ENCODE results near the gene CISD1.
A peak's percentile ranks its signal among the peaks of the same experiment; 100 is the strongest.

CISD1 gene

DNA sequence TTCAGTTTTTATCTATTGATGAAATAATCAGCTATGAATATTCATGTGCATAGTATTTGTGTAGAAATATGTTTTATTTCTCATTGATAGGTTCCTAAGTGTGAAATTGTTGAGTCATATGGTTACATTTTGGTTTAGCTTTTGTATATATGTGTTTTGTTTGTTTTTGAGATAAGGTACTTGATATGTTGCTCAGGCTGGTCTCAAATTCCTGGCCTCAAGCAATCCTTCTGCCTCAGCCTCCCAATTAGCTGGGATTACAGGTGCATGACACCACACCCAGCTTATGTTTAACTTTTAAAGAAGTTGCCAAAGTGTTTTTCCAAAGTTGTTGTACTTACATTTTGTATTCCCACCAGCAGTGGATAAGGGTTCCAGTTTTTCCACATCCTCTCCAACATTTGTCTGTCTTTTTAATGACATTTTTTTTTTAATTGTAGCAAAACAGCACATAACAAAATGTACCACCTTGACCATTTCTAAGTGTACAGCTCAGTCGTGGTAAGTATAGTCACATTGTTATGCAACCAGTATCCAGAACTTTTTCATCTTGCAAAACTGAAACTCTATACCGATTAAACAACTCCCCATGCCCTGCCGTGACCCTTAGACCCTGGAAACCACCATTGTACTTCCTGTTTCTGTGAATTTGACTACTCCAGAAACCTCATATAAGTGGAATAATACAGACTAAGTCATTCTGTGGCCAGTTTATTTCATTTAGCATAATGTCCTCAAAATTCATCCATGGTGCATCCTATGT is 53.3 kb downstream of the CISD1 start:
- FAIRE-seq = peak; percentile 68
- TF ChIP-seq POLR2A (IDR thresholded peaks at IDR 0.05; ENCODE audit: low read depth, low read length) (no peak), TAF1 (IDR thresholded peaks at IDR 0.05; ENCODE audit: low read depth, low read length) (no peak), SPI1 (IDR thresholded peaks at IDR 0.05; ENCODE audit: low read depth, low read length) (peak; percentile 52; the same call in 1 of the 2 replicates), PAX5 (IDR thresholded peaks at IDR 0.05; ENCODE audit: insufficient read depth, low read length, severe bottlenecking) (no peak)
- DNase-seq (ENCODE audit: insufficient read length, low spot score) = no peak

DNA sequence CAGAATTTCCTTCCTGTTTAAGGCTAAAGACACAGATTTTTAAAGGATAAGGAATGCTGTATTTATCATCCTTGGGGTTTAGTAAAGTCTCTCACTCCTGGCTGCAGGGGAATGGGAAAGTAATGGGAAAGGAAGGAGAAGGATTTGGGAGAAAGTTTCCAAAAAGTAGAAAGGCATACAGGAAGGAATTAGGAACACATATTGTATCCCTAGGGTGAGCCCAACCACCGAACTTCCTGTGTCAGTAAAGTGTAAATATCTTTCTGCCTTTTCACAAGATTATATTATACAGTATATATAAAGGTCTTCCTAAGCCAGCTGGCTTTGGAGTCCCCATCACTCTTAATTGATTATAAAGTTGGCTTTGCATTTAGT is 53.9 kb downstream of the CISD1 start:
- TF ChIP-seq PAX5 (IDR thresholded peaks at IDR 0.05; ENCODE audit: insufficient read depth, low read length, severe bottlenecking) (no peak), POLR2AphosphoS5 (IDR thresholded peaks at IDR 0.05; ENCODE audit: low read depth, low read length) (no peak)
- FAIRE-seq (no peak), DNase-seq (ENCODE audit: insufficient read length, low spot score) (no peak)

DNA sequence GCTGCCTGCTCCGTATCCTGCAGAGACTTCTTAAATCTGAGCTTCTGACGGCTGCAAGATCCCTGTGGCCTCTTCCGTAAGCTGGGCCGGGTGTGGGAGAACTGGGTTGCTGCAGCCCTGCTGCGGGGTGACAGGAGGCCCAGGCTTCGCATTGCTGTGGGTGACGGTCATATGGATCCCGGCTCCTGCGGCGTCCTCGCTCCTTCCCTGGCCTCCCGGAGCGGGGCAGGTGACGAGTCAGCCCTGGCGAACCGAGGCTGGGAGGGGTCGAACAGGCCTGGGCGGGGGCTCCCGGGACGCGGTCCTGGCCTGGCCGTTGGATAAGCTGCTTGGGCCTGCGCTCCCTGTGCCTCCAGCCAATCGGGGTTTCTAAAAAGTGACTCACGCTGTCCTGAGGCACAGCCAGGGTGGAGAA is 58.0 kb downstream of the CISD1 start:
- TF ChIP-seq POLR2A (IDR thresholded peaks at IDR 0.05; ENCODE audit: low read depth, low read length) = no peak
- TF ChIP-seq SPI1 (IDR thresholded peaks at IDR 0.05; ENCODE audit: low read depth, low read length) = no peak
- TF ChIP-seq POU2F2 (IDR thresholded peaks at IDR 0.05; ENCODE audit: low read depth, low read length) = no peak
- TF ChIP-seq POLR2AphosphoS5 (IDR thresholded peaks at IDR 0.05; ENCODE audit: low read depth, low read length) = no peak
- TF ChIP-seq TAF1 (IDR thresholded peaks at IDR 0.05; ENCODE audit: low read depth, low read length) = no peak
- no peak for DNase-seq (ENCODE audit: insufficient read length, low spot score)
- no peak for FAIRE-seq

DNA sequence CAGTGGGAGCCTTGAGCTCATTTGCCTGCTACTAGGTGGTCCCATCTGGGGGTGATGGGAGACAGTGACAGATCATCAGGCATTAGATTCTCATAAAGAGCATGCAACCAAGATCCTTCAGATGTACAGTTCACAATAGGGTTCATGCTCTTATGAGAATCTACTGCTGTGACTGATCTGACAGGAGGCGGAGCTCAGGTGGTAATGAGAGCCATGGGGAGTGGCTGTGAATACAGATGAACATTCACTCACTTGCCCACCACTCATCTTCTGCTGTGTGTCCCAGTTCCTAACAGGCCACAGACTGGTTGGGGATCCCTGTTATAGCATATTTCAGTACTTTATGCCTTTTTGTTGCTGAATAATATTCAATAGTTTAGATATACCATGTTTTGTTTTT is 59.3 kb downstream of the CISD1 start:
- DNase-seq (ENCODE audit: insufficient read length, low spot score) (no peak), FAIRE-seq (no peak)
- no peak for TF ChIP-seq POU2F2 (IDR thresholded peaks at IDR 0.05; ENCODE audit: low read depth, low read length)
- no peak for TF ChIP-seq POLR2AphosphoS5 (IDR thresholded peaks at IDR 0.05; ENCODE audit: low read depth, low read length)
- TF ChIP-seq SPI1 (IDR thresholded peaks at IDR 0.05; ENCODE audit: low read depth, low read length) = no peak
- no peak for TF ChIP-seq POLR2A (IDR thresholded peaks at IDR 0.05; ENCODE audit: low read depth, low read length)
- TF ChIP-seq TAF1 (IDR thresholded peaks at IDR 0.05; ENCODE audit: low read depth, low read length) = no peak
- TF ChIP-seq PAX5 (IDR thresholded peaks at IDR 0.05; ENCODE audit: insufficient read depth, low read length, severe bottlenecking) = no peak

DNA sequence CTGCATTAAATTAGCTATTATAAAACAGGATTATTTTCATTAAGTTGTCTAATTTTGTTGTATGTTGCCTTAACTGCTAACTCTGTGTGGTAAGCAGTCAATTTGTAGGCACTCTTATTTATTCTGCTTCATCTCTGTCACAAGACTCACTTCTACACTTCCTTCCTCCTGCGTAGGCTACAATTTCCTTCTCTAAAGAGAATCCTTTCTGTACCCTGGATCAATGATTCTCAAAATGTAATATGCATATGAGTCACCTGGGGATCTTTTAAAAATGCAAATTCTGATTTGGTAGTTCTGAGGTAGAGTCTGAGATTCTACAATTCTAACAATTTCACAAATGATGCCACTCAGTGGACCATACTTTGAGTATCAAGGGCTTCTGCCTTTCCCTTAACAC is 61.5 kb downstream of the CISD1 start:
- no peak for TF ChIP-seq SPI1 (IDR thresholded peaks at IDR 0.05; ENCODE audit: low read depth, low read length)
- TF ChIP-seq PAX5 (IDR thresholded peaks at IDR 0.05; ENCODE audit: insufficient read depth, low read length, severe bottlenecking) = no peak
- TF ChIP-seq POU2F2 (IDR thresholded peaks at IDR 0.05; ENCODE audit: low read depth, low read length) = no peak
- DNase-seq (ENCODE audit: insufficient read length, low spot score) (no peak), FAIRE-seq (no peak)

DNA sequence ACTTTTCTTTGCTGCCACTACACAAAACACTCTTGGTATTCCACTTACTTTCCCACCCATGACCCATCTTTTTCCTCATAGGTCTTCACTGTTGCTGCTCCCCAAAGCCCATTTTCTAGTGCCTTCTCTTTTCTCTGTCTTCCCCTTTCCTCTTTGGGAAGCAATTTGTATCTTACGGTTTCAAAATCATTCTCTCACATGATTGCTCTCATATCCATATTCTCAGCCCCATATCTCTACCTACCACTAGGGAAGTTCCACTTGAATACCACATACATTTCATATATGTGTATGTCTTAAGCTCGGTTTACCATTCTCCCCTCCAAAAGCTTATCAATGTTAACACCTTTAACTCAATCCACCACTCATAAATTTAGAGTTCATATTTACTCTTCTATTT is 62.7 kb downstream of the CISD1 start:
- FAIRE-seq (no peak), DNase-seq (ENCODE audit: insufficient read length, low spot score) (no peak)
- TF ChIP-seq POLR2AphosphoS5 (IDR thresholded peaks at IDR 0.05; ENCODE audit: low read depth, low read length) (no peak), SPI1 (IDR thresholded peaks at IDR 0.05; ENCODE audit: low read depth, low read length) (no peak), POLR2A (IDR thresholded peaks at IDR 0.05; ENCODE audit: low read depth, low read length) (no peak), TAF1 (IDR thresholded peaks at IDR 0.05; ENCODE audit: low read depth, low read length) (no peak), POU2F2 (IDR thresholded peaks at IDR 0.05; ENCODE audit: low read depth, low read length) (no peak), PAX5 (IDR thresholded peaks at IDR 0.05; ENCODE audit: insufficient read depth, low read length, severe bottlenecking) (no peak)

DNA sequence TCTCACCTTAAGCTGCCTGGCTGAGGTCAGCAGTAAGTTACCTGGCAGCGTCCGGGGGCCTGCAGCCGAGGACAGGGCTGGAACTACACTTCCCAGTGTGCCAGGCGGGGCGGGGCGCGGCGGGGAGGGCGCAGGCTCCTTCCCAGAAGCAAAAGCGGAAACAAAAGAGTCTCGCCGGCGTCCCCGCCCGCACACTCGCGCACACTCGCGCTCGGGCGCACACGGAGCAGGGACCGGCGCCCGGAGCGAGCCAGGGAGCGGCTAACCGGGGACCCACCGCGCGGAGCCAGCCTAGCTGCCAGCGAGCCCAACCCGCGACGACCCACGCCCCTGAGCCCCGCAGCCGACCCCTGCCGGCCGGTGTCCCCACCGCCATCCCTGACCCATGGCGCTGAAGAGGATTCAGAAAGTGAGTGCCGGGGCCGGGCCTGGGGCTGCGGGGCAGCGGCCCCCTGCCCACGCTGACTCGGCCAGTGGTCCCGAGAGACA is 65.9 kb downstream of the CISD1 start, which contains the start of gene UBE2D1:
Gene UBE2D1 (plus strand): TSS at position 190 of the 489 bp plus-strand sequence. CDS start 196 bp downstream, at position 386.
- peak; percentile 90 for FAIRE-seq
- TF ChIP-seq SPI1 (IDR thresholded peaks at IDR 0.05; ENCODE audit: low read depth, low read length) = no peak
- TF ChIP-seq TAF1 (IDR thresholded peaks at IDR 0.05; ENCODE audit: low read depth, low read length) = peak; percentile 87
- peak; percentile 87 for TF ChIP-seq POLR2A (IDR thresholded peaks at IDR 0.05; ENCODE audit: low read depth, low read length)
- peak; percentile 44 for TF ChIP-seq PAX5 (IDR thresholded peaks at IDR 0.05; ENCODE audit: insufficient read depth, low read length, severe bottlenecking)
- peak; percentile 81 for TF ChIP-seq POLR2AphosphoS5 (IDR thresholded peaks at IDR 0.05; ENCODE audit: low read depth, low read length)
- TF ChIP-seq POU2F2 (IDR thresholded peaks at IDR 0.05; ENCODE audit: low read depth, low read length) = no peak
- peak; percentile 75 for DNase-seq (ENCODE audit: insufficient read length, low spot score)

DNA sequence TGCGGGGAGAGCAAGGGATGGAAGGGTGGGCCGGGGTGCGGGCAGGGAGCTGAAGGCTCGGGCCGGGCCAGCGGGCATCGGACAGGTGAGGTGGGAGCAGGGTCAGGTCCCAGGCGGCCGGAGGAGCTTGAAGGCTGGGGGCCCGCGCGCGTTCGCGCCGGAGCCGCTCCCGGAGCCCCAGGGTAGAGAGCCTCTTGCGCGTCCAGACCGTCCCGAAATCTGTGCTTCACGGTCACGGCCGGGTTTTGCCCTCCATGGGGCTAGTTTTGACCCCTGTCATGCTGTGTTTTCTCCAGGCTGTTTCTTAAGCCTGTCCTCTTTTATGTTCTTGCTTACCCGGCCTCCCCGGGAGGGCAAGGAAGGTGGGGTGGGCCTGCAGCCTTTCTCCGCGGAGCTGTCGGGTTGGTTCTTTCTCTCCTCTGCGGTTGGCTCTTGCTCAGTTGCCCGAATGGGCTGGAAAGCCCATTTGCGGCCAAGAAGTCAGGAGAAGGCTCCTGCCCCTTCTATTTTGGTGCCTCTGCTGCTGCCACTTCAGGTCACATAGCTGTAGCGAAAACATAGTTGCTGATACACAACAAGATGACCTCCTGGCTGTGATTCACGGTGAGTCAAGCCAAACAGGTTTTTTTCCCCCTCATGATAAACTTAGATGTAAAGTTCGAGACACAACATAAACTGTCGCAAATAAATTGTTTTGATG is 66.5 kb downstream of the CISD1 start:
- TF ChIP-seq SPI1 (IDR thresholded peaks at IDR 0.05; ENCODE audit: low read depth, low read length) (no peak), POLR2AphosphoS5 (IDR thresholded peaks at IDR 0.05; ENCODE audit: low read depth, low read length) (no peak), PAX5 (IDR thresholded peaks at IDR 0.05; ENCODE audit: insufficient read depth, low read length, severe bottlenecking) (no peak), TAF1 (IDR thresholded peaks at IDR 0.05; ENCODE audit: low read depth, low read length) (no peak), POLR2A (IDR thresholded peaks at IDR 0.05; ENCODE audit: low read depth, low read length) (no peak), POU2F2 (IDR thresholded peaks at IDR 0.05; ENCODE audit: low read depth, low read length) (no peak)
- FAIRE-seq (peak; percentile 74), DNase-seq (ENCODE audit: insufficient read length, low spot score) (no peak)

DNA sequence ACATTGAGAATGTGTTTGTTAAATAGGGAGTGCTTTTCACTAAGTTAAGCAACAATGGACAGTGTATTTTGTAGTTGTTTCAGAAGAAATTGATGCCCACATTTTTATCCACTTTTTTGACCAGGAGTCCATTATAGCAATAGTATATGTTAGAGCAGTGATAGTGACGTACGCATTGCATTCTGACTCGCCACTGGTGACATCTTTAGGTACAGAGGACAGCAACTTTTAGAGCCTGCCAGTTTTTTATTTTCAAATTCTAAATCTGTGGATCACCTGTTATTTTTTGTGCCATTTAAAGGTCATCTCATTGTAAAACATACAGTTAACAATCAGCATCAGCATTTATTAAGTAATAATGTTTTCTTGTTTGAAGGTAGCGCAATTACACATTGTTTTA is 67.3 kb downstream of the CISD1 start:
- DNase-seq (ENCODE audit: insufficient read length, low spot score) (no peak), FAIRE-seq (no peak)
- TF ChIP-seq PAX5 (IDR thresholded peaks at IDR 0.05; ENCODE audit: insufficient read depth, low read length, severe bottlenecking) (no peak), POLR2AphosphoS5 (IDR thresholded peaks at IDR 0.05; ENCODE audit: low read depth, low read length) (no peak), POLR2A (IDR thresholded peaks at IDR 0.05; ENCODE audit: low read depth, low read length) (no peak), TAF1 (IDR thresholded peaks at IDR 0.05; ENCODE audit: low read depth, low read length) (no peak), POU2F2 (IDR thresholded peaks at IDR 0.05; ENCODE audit: low read depth, low read length) (no peak), SPI1 (IDR thresholded peaks at IDR 0.05; ENCODE audit: low read depth, low read length) (no peak)
